ENCODE measurements around the gene MEFV.
"Not testable (repeated sequence)": the region's sequence is repeated elsewhere in the genome, so short reads cannot be mapped to it uniquely, and the experiment has no call there.

The MEFV gene

GRCh38 chr16:3270718-3271117 is 14.3 kb upstream of the MEFV start:
- DNase-seq (ENCODE audit: extremely low read depth in 1 of 2, low read depth in 1 of 2) = not testable (repeated sequence)

GRCh38 chr16:3268294-3268693 is 11.9 kb upstream of the MEFV start:
- DNase-seq (ENCODE audit: extremely low read depth in 1 of 2, low read depth in 1 of 2) = no peak

GRCh38 chr16:3266873-3267537 is 10.6 kb upstream of the MEFV start:
- no peak for DNase-seq (ENCODE audit: extremely low read depth in 1 of 2, low read depth in 1 of 2)

GRCh38 chr16:3264137-3265036 is 8.0 kb upstream of the MEFV start:
- DNase-seq (ENCODE audit: extremely low read depth in 1 of 2, low read depth in 1 of 2) = peak; percentile 89 to 99

GRCh38 chr16:3262517-3262916 is 6.1 kb upstream of the MEFV start:
- DNase-seq (ENCODE audit: extremely low read depth in 1 of 2, low read depth in 1 of 2) = no peak

- no peak for DNase-seq (ENCODE audit: extremely low read depth in 1 of 2, low read depth in 1 of 2)
These were observed 3.4 kb upstream of the MEFV start for GRCh38 chr16:3259836-3260235.

GRCh38 chr16:3256866-3257465 is 533 bp upstream of the MEFV start:
- no peak for DNase-seq (ENCODE audit: extremely low read depth in 1 of 2, low read depth in 1 of 2)

- DNase-seq (ENCODE audit: extremely low read depth in 1 of 2, low read depth in 1 of 2) = no peak
These were observed 2.1 kb downstream of the MEFV start for GRCh38 chr16:3254309-3254708.

GRCh38 chr16:3252967-3253366 is 3.5 kb downstream of the MEFV start:
- DNase-seq (ENCODE audit: extremely low read depth in 1 of 2, low read depth in 1 of 2) = no peak

- DNase-seq (ENCODE audit: extremely low read depth in 1 of 2, low read depth in 1 of 2) = no peak
These were observed 7.0 kb downstream of the MEFV start for GRCh38 chr16:3249451-3249850.

- no peak for DNase-seq (ENCODE audit: extremely low read depth in 1 of 2, low read depth in 1 of 2)
These were observed 7.4 kb downstream of the MEFV start for GRCh38 chr16:3249020-3249419.

- DNase-seq (ENCODE audit: extremely low read depth in 1 of 2, low read depth in 1 of 2) = no peak
These were observed 7.8 kb downstream of the MEFV start for GRCh38 chr16:3248596-3248995.

GRCh38 chr16:3246876-3247275 is 9.6 kb downstream of the MEFV start:
- no peak for DNase-seq (ENCODE audit: extremely low read depth in 1 of 2, low read depth in 1 of 2)

- no peak for DNase-seq (ENCODE audit: extremely low read depth in 1 of 2, low read depth in 1 of 2)
These were observed 10.4 kb downstream of the MEFV start for GRCh38 chr16:3246002-3246401.

- DNase-seq (ENCODE audit: extremely low read depth in 1 of 2, low read depth in 1 of 2) = peak in 1 of 2 donors; percentile 2
These were observed 12.6 kb downstream of the MEFV start for GRCh38 chr16:3243882-3244281.

GRCh38 chr16:3242709-3243108 is 13.7 kb downstream of the MEFV start:
- no peak for DNase-seq (ENCODE audit: extremely low read depth in 1 of 2, low read depth in 1 of 2)

- DNase-seq (ENCODE audit: extremely low read depth in 1 of 2, low read depth in 1 of 2) = no peak
These were observed 14.7 kb downstream of the MEFV start for GRCh38 chr16:3241761-3242160.

- no peak for DNase-seq (ENCODE audit: extremely low read depth in 1 of 2, low read depth in 1 of 2)
These were observed 20.4 kb downstream of the MEFV start for GRCh38 chr16:3235856-3236669.

GRCh38 chr16:3234857-3235561 is 21.4 kb downstream of the MEFV start, which contains the start of gene ZNF200:
TSS of gene ZNF200 (minus strand) at chr16:3235158. CDS start at chr16:3233755, 1,403 bp downstream.
- peak; percentile 86 to 93 for DNase-seq (ENCODE audit: extremely low read depth in 1 of 2, low read depth in 1 of 2)

- no peak for DNase-seq (ENCODE audit: extremely low read depth in 1 of 2, low read depth in 1 of 2)
These were observed 21.9 kb downstream of the MEFV start for GRCh38 chr16:3234543-3234856.

Data from stimulated activated CD8-positive, alpha-beta memory T cell treated with anti-CD3 and anti-CD28 coated beads, Interleukin-7, amount 100 ng/mL, for 48 hours (primary cell).